ENCODE results near the gene PPP6C.
"Not testable (repeated sequence)": the region's sequence is repeated elsewhere in the genome, so short reads cannot be mapped to it uniquely, and the experiment has no call there.

Gene PPP6C

GRCh38 chr9:125141251-125141650 lies 48.4 kb downstream of the PPP6C start:
- H3K9me3 Mint-ChIP-seq: no peaks in the 10 kb centered on the region
- CTCF ChIA-PET: no interaction called here
- peaks cover 38% of the 10 kb centered on the region for H3K4me1 Mint-ChIP-seq
- H3K4me3 Mint-ChIP-seq: no peak overlapping the region
- no peak overlapping the region for H3K27ac Mint-ChIP-seq
- no peak for DNase-seq
- peaks cover 7% of the 10 kb centered on the region for H3K36me3 Mint-ChIP-seq
- H3K27me3 Mint-ChIP-seq: no peaks in the 10 kb centered on the region

GRCh38 chr9:125140576-125140975 lies 49.0 kb downstream of the PPP6C start:
- no peaks in the 10 kb centered on the region for H3K27me3 Mint-ChIP-seq
- H3K4me1 Mint-ChIP-seq: peaks cover 35% of the 10 kb centered on the region
- peaks cover 7% of the 10 kb centered on the region for H3K36me3 Mint-ChIP-seq
- CTCF ChIA-PET: no interaction called here
- DNase-seq: no peak
- no peaks in the 10 kb centered on the region for H3K9me3 Mint-ChIP-seq
- no peak overlapping the region for H3K27ac Mint-ChIP-seq
- H3K4me3 Mint-ChIP-seq: no peak overlapping the region

GRCh38 chr9:125137200-125137599 lies 52.4 kb downstream of the PPP6C start:
- CTCF ChIA-PET: no interaction called here
- Mint-ChIP-seq H3K36me3 (peaks cover 22% of the 10 kb centered on the region), H3K9me3 (peaks cover 11% of the 10 kb centered on the region), H3K4me3 (no peak overlapping the region), H3K27ac (no peak overlapping the region), H3K27me3 (no peaks in the 10 kb centered on the region), H3K4me1 (peaks cover 33% of the 10 kb centered on the region)
- no peak for DNase-seq

GRCh38 chr9:125134976-125135375 lies 54.6 kb downstream of the PPP6C start:
- Mint-ChIP-seq H3K27me3 (no peaks in the 10 kb centered on the region), H3K4me3 (no peak overlapping the region), H3K4me1 (peaks cover 28% of the 10 kb centered on the region), H3K9me3 (peaks cover 11% of the 10 kb centered on the region), H3K36me3 (peaks cover 19% of the 10 kb centered on the region), H3K27ac (no peak overlapping the region)
- CTCF ChIA-PET: no interaction called here
- no peak for DNase-seq

GRCh38 chr9:125133403-125134329 lies 55.9 kb downstream of the PPP6C start:
- Mint-ChIP-seq H3K9me3 (peaks cover 11% of the 10 kb centered on the region), H3K4me1 (peaks cover 21% of the 10 kb centered on the region), H3K27me3 (no peaks in the 10 kb centered on the region), H3K4me3 (no peak overlapping the region), H3K27ac (no peak overlapping the region), H3K36me3 (peaks cover 15% of the 10 kb centered on the region)
- CTCF ChIA-PET: no interaction called here
- no peak for DNase-seq

- no peak overlapping the region for H3K27ac Mint-ChIP-seq
- H3K27me3 Mint-ChIP-seq: no peaks in the 10 kb centered on the region
- H3K4me3 Mint-ChIP-seq: no peak overlapping the region
- H3K4me1 Mint-ChIP-seq: peaks cover 28% of the 10 kb centered on the region
- peaks cover 11% of the 10 kb centered on the region for H3K9me3 Mint-ChIP-seq
- no peak for DNase-seq
- CTCF ChIA-PET: no interaction called here
- H3K36me3 Mint-ChIP-seq: peaks cover 17% of the 10 kb centered on the region
These were observed 57.8 kb downstream of the PPP6C start for GRCh38 chr9:125131778-125132177.

GRCh38 chr9:125126019-125126746 lies 63.4 kb downstream of the PPP6C start:
- CTCF ChIA-PET: interaction anchor here (0.6 to 1.4 kb wide), 5 partner anchors 21 to 353 kb away, joined by 3 read pairs; no protein-coding TSS in a partner anchor
- no peaks in the 10 kb centered on the region for H3K27me3 Mint-ChIP-seq
- peak overlapping the region; percentile 96 for H3K27ac Mint-ChIP-seq
- peak overlapping the region; percentile 49 for H3K4me3 Mint-ChIP-seq
- peaks cover 42% of the 10 kb centered on the region for H3K4me1 Mint-ChIP-seq
- H3K9me3 Mint-ChIP-seq: no peaks in the 10 kb centered on the region
- peaks cover 21% of the 10 kb centered on the region for H3K36me3 Mint-ChIP-seq
- DNase-seq: peak; percentile 92

GRCh38 chr9:125125523-125125922 lies 64.1 kb downstream of the PPP6C start:
- no peak for DNase-seq
- peak overlapping the region; percentile 11 for H3K4me3 Mint-ChIP-seq
- CTCF ChIA-PET: interaction anchor here (0.6 to 1.4 kb wide), 3 partner anchors 22 to 264 kb away, joined by 3 read pairs; no protein-coding TSS in a partner anchor

GRCh38 chr9:125121146-125121545 lies 68.5 kb downstream of the PPP6C start:
- Mint-ChIP-seq H3K4me1 (peaks cover 54% of the 10 kb centered on the region), H3K27ac (peak overlapping the region; percentile 40), H3K27me3 (no peaks in the 10 kb centered on the region), H3K36me3 (peaks cover 25% of the 10 kb centered on the region), H3K4me3 (no peak overlapping the region), H3K9me3 (no peaks in the 10 kb centered on the region)
- CTCF ChIA-PET: no interaction called here
- DNase-seq: no peak

More at GRCh38 chr9:125125523-125125922, 64.1 kb downstream of the PPP6C start:
- Mint-ChIP-seq H3K36me3 (peaks cover 21% of the 10 kb centered on the region), H3K4me1 (peaks cover 49% of the 10 kb centered on the region), H3K27me3 (no peaks in the 10 kb centered on the region), H3K9me3 (no peaks in the 10 kb centered on the region), H3K27ac (peak overlapping the region; percentile 96)

GRCh38 chr9:125119643-125120286 lies 69.8 kb downstream of the PPP6C start:
- DNase-seq: no peak
- H3K9me3 Mint-ChIP-seq: peaks cover 1% of the 10 kb centered on the region
- no peak overlapping the region for H3K4me3 Mint-ChIP-seq
- peaks cover 18% of the 10 kb centered on the region for H3K36me3 Mint-ChIP-seq
- peaks cover 44% of the 10 kb centered on the region for H3K4me1 Mint-ChIP-seq
- CTCF ChIA-PET: interaction anchor here (0.7 kb wide), 1 partner anchor 27 kb away, joined by 3 read pairs; no protein-coding TSS in a partner anchor
- no peak overlapping the region for H3K27ac Mint-ChIP-seq
- H3K27me3 Mint-ChIP-seq: no peaks in the 10 kb centered on the region

- H3K9me3 Mint-ChIP-seq, H3K27me3 Mint-ChIP-seq, DNase-seq, CTCF ChIA-PET, H3K4me3 Mint-ChIP-seq: not testable (repeated sequence)
- Mint-ChIP-seq H3K4me1 (peaks cover 34% of the 10 kb centered on the region), H3K36me3 (peaks cover 19% of the 10 kb centered on the region), H3K27ac (peak overlapping the region; percentile 33)
These were observed 70.9 kb downstream of the PPP6C start for GRCh38 chr9:125118696-125119095.

- H3K27me3 Mint-ChIP-seq, H3K27ac Mint-ChIP-seq, DNase-seq, H3K4me3 Mint-ChIP-seq: not testable (repeated sequence)
- H3K9me3 Mint-ChIP-seq: peaks cover 20% of the 10 kb centered on the region
- H3K36me3 Mint-ChIP-seq: peaks cover 30% of the 10 kb centered on the region
- peaks cover 13% of the 10 kb centered on the region for H3K4me1 Mint-ChIP-seq
- CTCF ChIA-PET: interaction anchor here (0.5 to 0.7 kb wide), 2 partner anchors 14 to 33 kb away, joined by 3 read pairs; no protein-coding TSS in a partner anchor
These were observed 75.1 kb downstream of the PPP6C start for GRCh38 chr9:125114503-125114902.

GRCh38 chr9:125110464-125110863 lies 79.1 kb downstream of the PPP6C start:
- no peak overlapping the region for H3K4me3 Mint-ChIP-seq
- peaks cover 27% of the 10 kb centered on the region for H3K36me3 Mint-ChIP-seq
- peaks cover 20% of the 10 kb centered on the region for H3K9me3 Mint-ChIP-seq
- DNase-seq: no peak
- CTCF ChIA-PET: no interaction called here
- H3K4me1 Mint-ChIP-seq: peaks cover 3% of the 10 kb centered on the region
- H3K27ac Mint-ChIP-seq: no peak overlapping the region
- H3K27me3 Mint-ChIP-seq: peaks cover 4% of the 10 kb centered on the region

GRCh38 chr9:125108541-125108940 lies 81.1 kb downstream of the PPP6C start:
- CTCF ChIA-PET, H3K4me3 Mint-ChIP-seq, H3K27ac Mint-ChIP-seq, H3K4me1 Mint-ChIP-seq, DNase-seq, H3K27me3 Mint-ChIP-seq: not testable (repeated sequence)
- Mint-ChIP-seq H3K36me3 (peaks cover 20% of the 10 kb centered on the region), H3K9me3 (peaks cover 16% of the 10 kb centered on the region)

Data from activated naive CD4-positive, alpha-beta T cell treated with anti-CD3 and anti-CD28 coated beads, Interleukin-2, amount 10 ng/mL, durations not matched to agents 7 days and 5 days (primary cell).